Adipose tissue (tissue), 3 donors: ENCODE data around the gene PRAMEF20. TPM values are rescaled to one million over a fixed set of nuclear protein-coding genes. Genes with fewer than 3 reads are reported as not detected.
"Not testable (repeated sequence)": the region's sequence is repeated elsewhere in the genome, so short reads cannot be mapped to it uniquely, and the experiment has no call there.

ENCODE experiments used
- H3K27ac ChIP-seq: one replicate; pipeline ENCODE4 v1.5.1; 2013; ENCODE audit warnings: low read depth, low read length
- WGBS, 3 donors: extraction: QIAGEN DNeasy Blood & Tissue Kit; methylation state at CpG; one replicate each; pipeline ENCODE4 v1.1.7; 2013; 5-methylcytosine and 5-hydroxymethylcytosine counted together
- polyA plus RNA-seq, 3 donors: library from polyadenylated mRNA; stranded (reverse); fragments of 200-250 nt; gene quantifications; one replicate each; pipeline ENCODE4 v1.2.3, GENCODE V29; 2013
- donor health status: healthy with polysubstance abuse.
- donor health status: Bipolar disorder and iron deficiency.
- donor health status: healthy.

Gene PRAMEF20
- not detected for polyA plus RNA-seq

DNA sequence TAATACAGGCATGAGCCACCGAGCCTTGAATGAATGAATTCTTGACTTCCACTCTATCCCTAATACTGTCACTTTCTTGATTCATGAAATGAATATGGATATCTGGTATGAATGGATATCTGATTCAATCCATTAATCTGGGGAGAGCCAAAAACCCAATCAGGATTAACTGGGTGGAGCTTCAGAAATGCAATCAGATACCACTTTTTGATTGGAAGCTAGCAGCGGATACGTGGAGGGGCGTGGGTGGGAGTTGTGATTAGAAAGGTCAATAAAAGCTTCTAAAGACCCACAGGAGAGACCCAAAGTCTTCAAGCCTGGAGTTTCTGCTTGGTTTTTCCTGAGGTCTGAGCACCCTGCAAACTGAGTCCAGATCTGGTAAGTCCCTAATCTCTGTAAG is at the start of gene PRAMEF20:
TSS of gene PRAMEF20 (plus strand) at position 301 of the 400 bp plus-strand sequence. CDS start 5,905 bp downstream, outside the sequence.
- H3K27ac ChIP-seq = not testable (repeated sequence)
- 64 to 95% (median 89%) methylated on average over 4 of the region's 4 CpGs for WGBS, 3 donors

DNA sequence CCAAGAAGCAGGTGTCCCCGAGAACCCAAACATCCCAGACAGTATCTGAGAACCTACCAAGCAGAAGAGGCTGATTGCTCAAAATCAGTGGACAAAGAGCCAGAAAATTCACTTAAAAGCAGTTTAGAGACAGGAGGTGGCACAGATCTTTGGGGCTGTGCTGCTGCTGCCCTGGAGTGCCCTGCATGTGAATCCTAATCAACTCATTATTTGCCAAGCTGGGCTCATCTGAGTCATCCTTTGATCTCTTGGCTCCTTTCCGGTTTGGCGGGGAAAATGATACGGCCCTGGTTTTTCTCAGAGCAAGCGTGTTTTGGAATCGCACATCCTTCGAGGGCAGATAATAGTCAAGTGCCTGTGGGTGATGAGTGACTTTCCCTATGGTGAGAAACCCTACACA is 47.9 kb upstream of the PRAMEF20 start:
- not testable (repeated sequence) for H3K27ac ChIP-seq
- 86 to 88% methylated on average over 1 of the region's 7 CpGs; no CpG with 5 or more reads in 1 of the 3 donors for WGBS, 3 donors

DNA sequence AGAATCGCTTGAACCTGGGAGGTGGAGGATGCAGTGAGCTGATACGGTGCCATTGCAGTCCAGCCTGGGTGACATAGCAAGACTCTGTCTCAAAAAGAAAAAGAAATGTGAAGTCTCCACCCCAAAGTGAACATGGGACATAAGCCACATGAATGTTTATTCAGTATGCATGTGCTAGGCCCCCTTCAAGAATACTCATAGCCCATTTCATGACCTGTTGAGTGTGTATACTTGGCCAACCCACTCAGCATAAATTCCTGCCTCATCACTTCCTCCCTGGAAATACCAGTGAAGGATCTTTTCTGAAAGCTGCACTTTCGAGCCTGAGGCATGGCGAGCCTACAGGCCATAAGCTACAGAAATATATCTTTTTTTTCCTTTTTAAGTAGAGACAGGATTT is 45.3 kb upstream of the PRAMEF20 start:
- not testable (repeated sequence) for H3K27ac ChIP-seq
- WGBS, 3 donors = 57 to 71% (median 67%) methylated on average over 2 of the region's 4 CpGs

GRCh38 chr1:13366536-13366935 is 43.7 kb upstream of the PRAMEF20 start:
- not testable (repeated sequence) for H3K27ac ChIP-seq
- WGBS, 3 donors = 81 to 89% (median 86%) methylated on average over 3 of the region's 3 CpGs

DNA sequence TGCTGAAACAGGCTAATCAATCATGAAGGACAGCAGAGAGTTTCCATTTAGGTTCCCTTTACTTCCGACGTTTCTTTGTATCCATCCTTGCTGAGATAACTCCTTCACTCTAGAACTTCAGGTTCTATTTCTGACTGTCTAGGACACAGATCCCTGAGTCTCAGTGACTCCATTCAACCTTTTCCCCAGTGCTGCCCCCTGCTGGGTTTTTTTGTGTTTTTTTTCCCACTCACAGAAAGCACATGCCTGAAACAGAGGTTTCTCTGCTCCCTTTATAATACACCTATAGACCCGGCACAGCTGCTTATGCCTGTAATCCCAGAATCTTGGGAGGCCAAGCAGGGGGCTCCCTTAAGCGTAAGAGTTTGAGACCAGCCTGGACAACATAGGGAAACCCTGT is 41.7 kb upstream of the PRAMEF20 start:
- 66 to 69% (median 68%) methylated on average over 3 of the region's 4 CpGs for WGBS, 3 donors

DNA sequence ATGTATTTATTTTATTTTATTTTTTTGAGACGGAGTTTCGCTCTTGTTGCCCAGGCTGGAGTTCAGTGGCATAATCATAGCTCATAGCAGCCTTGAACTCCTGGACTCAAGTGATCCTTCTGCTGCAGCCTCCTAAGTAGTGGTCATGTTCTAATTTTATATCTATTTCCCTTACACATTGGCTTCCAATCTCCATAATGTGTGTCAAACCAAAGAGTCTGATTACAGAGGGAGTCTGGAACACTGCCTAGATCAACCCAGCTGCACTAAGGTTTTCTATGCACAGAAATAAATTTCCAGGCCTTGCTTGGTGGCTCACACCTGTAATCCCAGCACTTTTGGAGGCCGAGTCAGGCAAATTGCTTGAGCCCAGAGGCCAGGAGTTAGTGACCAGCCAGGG is 31.3 kb upstream of the PRAMEF20 start:
- not testable (repeated sequence) for H3K27ac ChIP-seq
- 74 to 90% (median 84%) methylated on average over 3 of the region's 3 CpGs for WGBS, 3 donors

More for the DNA sequence above, 41.7 kb upstream of the PRAMEF20 start:
- not testable (repeated sequence) for H3K27ac ChIP-seq

DNA sequence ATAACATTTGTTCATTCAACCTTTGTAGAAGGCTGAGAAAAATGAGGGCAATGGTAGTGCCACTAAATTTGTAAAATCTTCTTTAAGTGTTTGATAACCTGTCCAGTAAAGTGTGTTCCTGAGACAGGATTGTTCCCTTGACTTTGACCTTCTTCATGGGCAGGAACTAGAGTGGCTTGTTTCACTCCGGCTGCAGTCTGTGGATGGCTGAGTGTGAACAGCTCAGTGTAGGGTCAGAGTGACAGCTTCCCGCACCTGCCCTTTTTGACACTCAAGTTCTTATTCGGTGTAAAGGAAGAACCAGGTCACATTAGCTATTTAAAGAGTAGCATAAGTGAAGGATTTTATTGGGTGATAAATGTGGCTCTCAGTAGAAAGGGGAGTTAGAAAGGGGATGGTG is 29.9 kb upstream of the PRAMEF20 start:
- 80 to 86% (median 81%) methylated on average over 3 of the region's 3 CpGs for WGBS, 3 donors

GRCh38 chr1:13389332-13389731 is 20.9 kb upstream of the PRAMEF20 start, which contains the start of gene PRAMEF17:
Gene PRAMEF17, plus strand, starts transcription at chr1:13389632. Its CDS starts 26 bp downstream, at chr1:13389658.
- not testable (repeated sequence) for H3K27ac ChIP-seq

More for the DNA sequence above, 29.9 kb upstream of the PRAMEF20 start:
- not testable (repeated sequence) for H3K27ac ChIP-seq

DNA sequence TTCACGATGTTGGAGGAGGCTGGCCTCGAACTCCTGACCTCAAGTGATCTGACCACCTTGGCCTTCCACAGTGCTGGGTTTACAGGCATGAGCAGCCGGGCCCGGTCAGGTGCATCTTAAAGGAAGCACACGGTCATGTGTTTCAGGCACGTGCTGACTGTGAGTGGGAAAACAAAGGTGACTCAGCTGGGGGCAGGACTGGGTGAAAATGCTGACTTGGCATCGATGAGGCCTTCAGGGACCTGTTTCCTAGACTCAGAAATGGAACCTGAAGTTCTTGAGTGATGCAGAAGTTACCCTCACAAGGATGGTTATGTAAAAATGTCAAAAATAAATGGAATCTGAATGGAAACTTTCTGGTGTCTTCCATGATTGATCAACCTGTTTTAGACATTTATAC is 17.2 kb upstream of the PRAMEF20 start:
- WGBS, 3 donors = 71 to 79% (median 72%) methylated on average over 7 of the region's 7 CpGs
- H3K27ac ChIP-seq = not testable (repeated sequence)

DNA sequence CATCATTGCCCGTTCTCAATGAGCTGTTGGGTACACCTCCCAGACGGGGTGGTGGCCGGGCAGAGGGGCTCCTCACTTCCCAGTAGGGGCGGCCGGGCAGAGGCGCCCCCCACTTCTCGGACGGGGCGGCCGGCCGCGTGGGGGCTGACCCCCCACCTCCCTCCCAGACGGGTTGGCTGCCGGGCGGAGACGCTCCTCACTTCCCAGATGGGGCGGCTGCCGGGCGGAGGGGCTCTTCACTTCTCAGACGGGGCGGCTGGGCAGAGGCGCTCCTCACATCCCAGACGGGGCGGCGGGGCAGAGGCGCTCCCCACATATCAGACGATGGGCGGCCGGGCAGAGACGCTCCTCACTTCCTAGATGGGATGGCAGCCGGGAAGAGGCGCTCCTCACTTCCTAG is 15.5 kb upstream of the PRAMEF20 start:
- 92 to 94% (median 94%) methylated on average over 26 to 27 of the region's 32 CpGs for WGBS, 3 donors
- not testable (repeated sequence) for H3K27ac ChIP-seq

DNA sequence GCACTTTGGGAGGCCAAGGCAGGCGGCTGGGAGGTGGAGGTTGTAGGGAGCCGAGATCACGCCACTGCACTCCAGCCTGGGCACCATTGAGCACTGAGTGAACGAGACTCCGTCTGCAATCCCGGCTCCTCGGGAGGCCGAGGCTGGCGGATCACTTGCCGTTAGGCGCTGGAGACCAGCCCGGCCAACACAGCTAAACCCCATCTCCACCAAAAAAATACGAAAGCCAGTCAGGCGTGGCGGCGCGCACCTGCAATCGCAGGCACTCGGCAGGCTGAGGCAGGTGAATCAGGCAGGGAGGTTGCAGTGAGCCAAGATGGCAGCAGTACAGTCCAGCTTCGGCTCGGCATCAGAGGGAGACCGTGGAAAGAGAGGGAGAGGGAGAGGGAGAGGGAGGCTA is 14.9 kb upstream of the PRAMEF20 start:
- not testable (repeated sequence) for H3K27ac ChIP-seq
- 92 to 96% (median 96%) methylated on average over 16 to 22 of the region's 22 CpGs for WGBS, 3 donors

DNA sequence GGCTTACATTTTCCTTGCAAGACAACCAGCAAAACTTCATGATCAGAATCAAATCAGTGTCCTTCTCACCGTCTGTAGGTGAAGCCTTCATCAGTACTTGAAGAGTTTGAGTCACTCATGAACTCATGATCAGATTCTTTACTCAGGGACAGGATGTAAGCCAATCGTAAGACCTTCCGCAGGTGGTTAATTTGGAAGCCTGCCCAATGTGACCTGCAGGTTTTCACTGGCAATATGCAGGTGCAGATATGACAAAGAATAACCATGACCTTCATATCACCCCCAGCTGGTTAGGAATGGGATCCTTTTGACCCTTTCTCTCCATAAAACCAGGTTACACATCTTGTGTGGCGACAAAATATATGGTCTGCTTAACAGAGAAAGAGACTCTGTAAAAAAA is 2.4 kb upstream of the PRAMEF20 start:
- WGBS, 3 donors = 64 to 82% (median 74%) methylated on average over 4 of the region's 4 CpGs
- no peak overlapping the region for H3K27ac ChIP-seq

GRCh38 chr1:13430495-13430894 is 20.2 kb downstream of the PRAMEF20 start:
- H3K27ac ChIP-seq = no peak overlapping the region
- WGBS, 3 donors = 91 to 95% (median 94%) methylated on average over 13 of the region's 13 CpGs

- H3K27ac ChIP-seq = no peak overlapping the region
- 46 to 72% (median 69%) methylated on average over 3 of the region's 3 CpGs for WGBS, 3 donors
Measured at GRCh38 chr1:13432251-13432650, 22.0 kb downstream of the PRAMEF20 start.

- not testable (repeated sequence) for H3K27ac ChIP-seq
- 90 to 96% (median 95%) methylated on average over 22 to 32 of the region's 32 CpGs for WGBS, 3 donors
Measured at GRCh38 chr1:13433694-13434358, 23.6 kb downstream of the PRAMEF20 start.

DNA sequence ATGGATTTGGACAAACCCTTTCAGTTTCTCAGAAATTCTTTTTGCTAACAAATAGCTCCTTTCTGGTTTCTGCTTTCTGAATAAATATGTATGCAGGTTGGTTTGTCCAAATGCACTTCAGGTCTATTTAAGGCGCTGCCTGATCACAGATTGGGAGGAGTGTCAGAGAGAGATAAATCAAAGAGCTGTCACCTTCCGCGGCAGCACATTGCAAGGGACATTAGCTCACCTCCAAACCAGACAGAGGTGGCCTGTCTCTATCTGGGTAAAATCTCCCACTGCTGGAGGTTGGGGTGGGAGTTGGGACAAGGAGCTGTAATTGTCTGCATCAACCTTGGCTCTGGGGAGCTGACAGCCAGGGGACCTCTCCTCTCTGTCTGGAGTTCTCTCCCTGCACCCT is 25.2 kb downstream of the PRAMEF20 start:
- H3K27ac ChIP-seq = no peak overlapping the region
- WGBS, 3 donors = 54 to 74% (median 60%) methylated on average over 3 of the region's 3 CpGs

GRCh38 chr1:13439104-13439783 is 29.0 kb downstream of the PRAMEF20 start:
- H3K27ac ChIP-seq = not testable (repeated sequence)
- WGBS, 3 donors = 87 to 96% (median 93%) methylated on average over 38 to 49 of the region's 49 CpGs

DNA sequence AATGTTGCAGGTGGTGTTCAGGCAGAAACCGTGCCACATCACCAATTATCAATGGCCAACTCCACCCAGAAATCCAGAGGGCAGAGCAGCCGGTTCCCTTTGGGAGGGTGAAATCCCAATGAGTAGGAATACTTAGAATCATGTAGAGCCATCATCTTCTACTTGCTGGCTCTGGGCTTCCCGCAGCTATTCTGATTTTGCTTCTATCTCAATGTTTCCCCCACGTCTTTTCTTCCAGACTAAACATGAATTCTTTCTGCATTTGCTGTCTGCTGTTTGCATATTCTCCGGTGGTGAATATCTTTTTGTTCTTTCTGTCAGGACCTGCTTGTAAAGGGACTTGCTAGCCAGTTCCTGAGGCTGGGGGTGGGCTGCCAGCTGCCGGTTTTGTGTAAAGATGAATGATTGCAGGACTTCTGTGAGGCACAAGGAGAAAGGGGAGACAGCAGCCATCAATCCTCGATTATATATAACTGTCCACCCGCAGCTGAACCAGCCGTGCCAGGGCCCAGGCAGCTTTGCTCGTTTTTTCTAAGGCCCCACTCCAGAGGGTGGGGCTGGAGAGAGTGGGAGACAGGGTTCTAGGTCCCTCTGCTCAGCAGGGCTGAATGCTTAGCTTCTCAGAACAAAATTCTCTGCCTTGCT is 33.2 kb downstream of the PRAMEF20 start:
- H3K27ac ChIP-seq = no peak overlapping the region
- WGBS, 3 donors = 42 to 48% (median 48%) methylated on average over 10 of the region's 10 CpGs

DNA sequence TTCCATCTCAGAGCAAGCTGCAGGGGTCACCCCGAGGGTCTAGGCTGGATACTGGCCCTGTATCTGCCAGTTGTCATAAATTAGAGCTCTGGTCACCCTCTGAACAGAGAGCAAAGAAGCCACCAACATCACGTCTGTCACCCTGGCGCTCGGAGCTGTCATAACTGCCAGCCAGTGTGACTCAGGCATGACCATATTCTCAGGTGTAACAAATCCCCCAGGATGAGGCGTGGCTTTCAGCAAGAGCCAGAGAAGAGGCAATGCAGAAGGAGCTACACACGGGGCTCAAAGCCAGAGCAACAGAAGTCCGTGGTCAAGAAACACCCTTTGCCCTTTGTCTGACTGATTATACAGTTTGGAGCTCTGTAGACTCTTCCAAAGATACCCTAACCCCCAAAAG is 40.0 kb downstream of the PRAMEF20 start:
- 60 to 70% (median 68%) methylated on average over 7 of the region's 7 CpGs for WGBS, 3 donors

More for the DNA sequence above, 40.0 kb downstream of the PRAMEF20 start:
- H3K27ac ChIP-seq = no peak overlapping the region
